H1 (cell line): Measurements from ENCODE around the gene EIF3B. TPM values are rescaled to one million over a fixed set of nuclear protein-coding genes. Genes with fewer than 3 reads are reported as not detected.

ENCODE experiments used
- CBX8 ChIP-seq: fragments of 300-800, 300-1000 bp; sonication (generic); IDR thresholded peaks from 2 replicates; pipeline ENCODE4 v1.7.1; 2016; ENCODE audit warnings: low read depth, low read length, borderline replicate concordance
- JUND ChIP-seq: IDR thresholded peaks from 2 replicates; pipeline ENCODE4 v1.6.1; 2011; ENCODE audit warnings: mild to moderate bottlenecking, improper control_type of control experiment, low read length
- KDM5A ChIP-seq: fragments of 200-600 bp; IDR thresholded peaks from 2 replicates; pipeline ENCODE4 v1.7.1; 2012; ENCODE audit warnings: mild to moderate bottlenecking, low read length, inconsistent platforms, mixed read lengths
- PHF8 ChIP-seq: fragments of 200-600 bp; sonication (generic); conservative IDR thresholded peaks from 2 replicates; pipeline ENCODE4 v1.7.1; 2012; ENCODE audit warnings: low read depth, mild to moderate bottlenecking, inconsistent platforms, low read length, moderate library complexity
- SIX5 ChIP-seq: IDR thresholded peaks from 2 replicates; pipeline ENCODE4 v1.6.1; 2011; ENCODE audit warnings: mild to moderate bottlenecking, low read depth, low read length
- polyA plus RNA-seq, 7 experiments: library from polyadenylated mRNA; depleted of rRNA in 3 of 7; stranded (reverse) in 5 of 7; unstranded in 2 of 7; fragments of >200 nt in 5 of 7; fragments of 200-250 nt in 2 of 7; gene quantifications; 1 replicate in 5 of 7; 2 replicates in 1 of 7; 4 replicates in 1 of 7; pipeline versions ENCODE4 v1.2.1 to v1.2.3, GENCODE V29; 2011 to 2013; ENCODE audit warnings: missing spikeins in 2 of 7, mixed read lengths in 2 of 7
- total RNA-seq: library from RNA; stranded (reverse); fragmentation: NEBNext Ultra II Directional; extraction: Animal tissue kit (Norgen Biotek cat#: 25700); gene quantifications from 2 replicates; pipeline ENCODE4 v1.2.1, GENCODE V29; 2021

The EIF3B gene
- total and polyA plus RNA-seq, 2 of the 8 experiments (the other 6 are each of a cell fraction or from before 2014, with no cell fraction given) = 167 to 316 TPM

- TF ChIP-seq CBX8 (no peak), JUND (no peak), PHF8 (no peak), SIX5 (no peak), KDM5A (no peak)
Measured at GRCh38 chr7:2359610-2360009, 5.0 kb downstream of the EIF3B start (continued).
